A673 (cell line): ENCODE results near the gene POLN. TPM values are rescaled to one million over a fixed set of nuclear protein-coding genes. Genes with fewer than 3 reads are reported as not detected.

Experiments
- BruUV-seq: library from RNA; stranded (reverse); fragments of 400-500 nt; replicated peaks from 2 replicates; lab custom pipeline; 2021; lab: Mats Ljungman, UMichigan
- CTCF ChIA-PET: fragments of 300-600 bp; sonication (Branson Sonifier 250); formaldehyde crosslinking; loops from one replicate; lab custom pipeline; 2022; ENCODE audit warnings: antibody characterized with exemption; lab: Charles Lee
- POLR2A ChIA-PET: fragments of 300-600 bp; sonication (Branson Sonifier 250); formaldehyde crosslinking; loops from one replicate; lab custom pipeline; 2022; ENCODE audit warnings: antibody characterized with exemption; ENCODE audit not compliant: low non-redundant PET; lab: Charles Lee
- DNase-seq: peaks from one replicate; pipeline ENCODE4 v3.0.0-alpha.2; 2015; ENCODE audit warnings: low spot score
- H3K27ac ChIP-seq: fragments of 200-600 bp; sonication (generic); 2 replicates; pipeline ENCODE4 v1.5.1; 2016; ENCODE audit warnings: mixed run types, low read depth, mild to moderate bottlenecking, mixed read lengths, antibody characterized with exemption, low read length; ENCODE audit not compliant: poor library complexity, severe bottlenecking
- H3K27me3 ChIP-seq: fragments of 200-600 bp; sonication (generic); replicated peaks from 2 replicates; pipeline ENCODE4 v1.6.1; 2017; ENCODE audit warnings: mixed run types, low read depth, mild to moderate bottlenecking, mixed read lengths, antibody characterized with exemption, low read length; ENCODE audit not compliant: insufficient read depth, poor library complexity
- H3K36me3 ChIP-seq: fragments of 200-600 bp; sonication (generic); 2 replicates; pipeline ENCODE4 v1.6.1; 2016; ENCODE audit warnings: mixed run types, mild to moderate bottlenecking, mixed read lengths, antibody characterized with exemption, low read length; ENCODE audit not compliant: insufficient read depth, poor library complexity, severe bottlenecking
- H3K4me1 ChIP-seq: fragments of 200-600 bp; sonication (generic); 2 replicates; pipeline ENCODE4 v1.6.1; 2017; ENCODE audit warnings: mixed run types, mild to moderate bottlenecking, mixed read lengths, antibody characterized with exemption, low read length; ENCODE audit not compliant: insufficient read depth, poor library complexity, severe bottlenecking
- H3K4me3 ChIP-seq: fragments of 200-600 bp; sonication (generic); 2 replicates; pipeline ENCODE4 v1.5.1; 2016; ENCODE audit warnings: low read depth, mixed run types, mild to moderate bottlenecking, mixed read lengths, low read length; ENCODE audit not compliant: poor library complexity, severe bottlenecking
- H3K9me3 ChIP-seq: fragments of 200-600 bp; sonication (generic); 2 replicates; pipeline ENCODE4 v1.6.1; 2016; ENCODE audit warnings: mixed run types, low read depth, mild to moderate bottlenecking, mixed read lengths, antibody characterized with exemption, low read length; ENCODE audit not compliant: poor library complexity, severe bottlenecking
- EZH2 ChIP-seq: fragments of 200-600 bp; sonication (generic); IDR thresholded peaks from 2 replicates; pipeline ENCODE4 v1.6.1; 2017; ENCODE audit warnings: borderline replicate concordance, low read depth, mild to moderate bottlenecking, mixed read lengths, antibody characterized with exemption, low read length; ENCODE audit not compliant: poor library complexity, severe bottlenecking
- intact Hi-C: fragments of 100-400 bp; cut with micrococcal nuclease; formaldehyde crosslinking; loops from one replicate; pipeline ENCODE4 v1.10.0; 2022; ENCODE audit not compliant: unreplicated experiment
- total RNA-seq: library from RNA; stranded (reverse); gene quantifications from 2 replicates; pipeline ENCODE4 v1.2.3, GENCODE V29; 2021
- TF ChIP-seq, protein P1 (sequence below): fragments of 300-800, 200-600 bp; sonication (generic); conservative IDR thresholded peaks from 2 replicates; pipeline ENCODE4 v1.5.1; 2017; ENCODE audit warnings: low read depth, mild to moderate bottlenecking, antibody characterized with exemption, low read length, moderate library complexity, mixed read lengths

POLN gene
- total RNA-seq, 1 experiment from 2014 or later = 4.0 TPM

DNA sequence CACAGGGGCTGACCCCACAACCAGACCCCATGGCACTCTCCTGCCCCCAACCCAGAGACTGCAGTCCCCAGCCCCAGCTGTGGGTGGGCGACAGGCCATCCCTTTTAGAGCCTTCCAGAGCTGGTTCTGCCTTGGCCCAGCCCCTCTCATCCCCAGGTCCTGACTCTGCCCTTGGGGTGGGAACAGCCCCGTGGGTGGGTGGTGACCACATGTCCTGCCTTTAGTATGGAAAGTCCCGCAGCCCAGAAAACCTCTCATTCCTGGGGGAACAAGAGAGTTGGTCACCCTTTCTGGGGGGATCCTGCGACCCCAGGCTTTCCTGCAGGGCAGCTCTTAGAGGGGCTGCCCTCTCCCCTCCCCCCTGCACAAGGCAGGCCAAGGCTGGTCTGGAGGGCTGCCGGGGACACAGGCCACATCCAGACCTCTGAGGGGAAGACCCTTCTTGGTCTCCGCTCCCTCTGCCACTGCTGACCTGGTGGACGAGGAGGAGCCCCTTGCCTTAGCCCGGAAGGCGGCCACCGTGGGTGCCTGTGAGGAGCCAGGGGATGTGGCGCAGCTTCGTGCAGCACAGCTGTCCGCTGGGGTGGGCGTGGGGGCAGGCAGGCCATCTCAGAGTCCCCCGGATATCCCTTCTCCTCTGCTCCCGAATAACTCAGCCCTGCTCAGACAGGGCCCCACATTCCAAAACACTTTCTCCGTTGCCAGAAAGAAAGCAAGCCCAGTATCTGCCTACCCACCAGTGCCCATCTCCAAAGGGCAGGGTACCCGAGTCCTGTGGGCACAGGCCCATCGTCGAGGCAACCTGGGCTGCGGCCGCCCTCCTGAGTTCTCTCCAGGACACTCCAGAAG is 26.7 kb upstream of the POLN start:
- DNase-seq = no peak
- H3K36me3 ChIP-seq = no peaks in the 10 kb centered on the region
- H3K27me3 ChIP-seq = no peaks in the 10 kb centered on the region
- no peak for TF ChIP-seq EZH2
- TF ChIP-seq, protein P1, sequence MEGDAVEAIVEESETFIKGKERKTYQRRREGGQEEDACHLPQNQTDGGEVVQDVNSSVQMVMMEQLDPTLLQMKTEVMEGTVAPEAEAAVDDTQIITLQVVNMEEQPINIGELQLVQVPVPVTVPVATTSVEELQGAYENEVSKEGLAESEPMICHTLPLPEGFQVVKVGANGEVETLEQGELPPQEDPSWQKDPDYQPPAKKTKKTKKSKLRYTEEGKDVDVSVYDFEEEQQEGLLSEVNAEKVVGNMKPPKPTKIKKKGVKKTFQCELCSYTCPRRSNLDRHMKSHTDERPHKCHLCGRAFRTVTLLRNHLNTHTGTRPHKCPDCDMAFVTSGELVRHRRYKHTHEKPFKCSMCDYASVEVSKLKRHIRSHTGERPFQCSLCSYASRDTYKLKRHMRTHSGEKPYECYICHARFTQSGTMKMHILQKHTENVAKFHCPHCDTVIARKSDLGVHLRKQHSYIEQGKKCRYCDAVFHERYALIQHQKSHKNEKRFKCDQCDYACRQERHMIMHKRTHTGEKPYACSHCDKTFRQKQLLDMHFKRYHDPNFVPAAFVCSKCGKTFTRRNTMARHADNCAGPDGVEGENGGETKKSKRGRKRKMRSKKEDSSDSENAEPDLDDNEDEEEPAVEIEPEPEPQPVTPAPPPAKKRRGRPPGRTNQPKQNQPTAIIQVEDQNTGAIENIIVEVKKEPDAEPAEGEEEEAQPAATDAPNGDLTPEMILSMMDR = no peak
- no peak overlapping the region for H3K4me3 ChIP-seq
- POLR2A ChIA-PET = no interaction called here
- H3K4me1 ChIP-seq = no peaks in the 10 kb centered on the region
- H3K9me3 ChIP-seq = no peaks in the 10 kb centered on the region
- CTCF ChIA-PET = no interaction called here
- BruUV-seq = no TSS peak
- H3K27ac ChIP-seq = no peak overlapping the region
- intact Hi-C loops = loop anchor here (10.0 kb wide), 1 partner anchor 146 kb away; the partner anchor contains the start of genes CFAP99 and ZFYVE28

GRCh38 chr4:2267841-2268240 is 25.9 kb upstream of the POLN start:
- no TSS peak for BruUV-seq
- CTCF ChIA-PET = no interaction called here
- intact Hi-C loops = loop anchor here (10.0 kb wide), 1 partner anchor 147 kb away; the partner anchor contains the start of genes CFAP99 and ZFYVE28
- no peaks in the 10 kb centered on the region for H3K36me3 ChIP-seq
- no peak overlapping the region for H3K27ac ChIP-seq
- H3K9me3 ChIP-seq = no peaks in the 10 kb centered on the region
- POLR2A ChIA-PET = no interaction called here
- no peak for DNase-seq
- H3K27me3 ChIP-seq = no peaks in the 10 kb centered on the region
- no peaks in the 10 kb centered on the region for H3K4me1 ChIP-seq
- TF ChIP-seq, protein P1 = no peak
- no peak for TF ChIP-seq EZH2
- H3K4me3 ChIP-seq = no peak overlapping the region

DNA sequence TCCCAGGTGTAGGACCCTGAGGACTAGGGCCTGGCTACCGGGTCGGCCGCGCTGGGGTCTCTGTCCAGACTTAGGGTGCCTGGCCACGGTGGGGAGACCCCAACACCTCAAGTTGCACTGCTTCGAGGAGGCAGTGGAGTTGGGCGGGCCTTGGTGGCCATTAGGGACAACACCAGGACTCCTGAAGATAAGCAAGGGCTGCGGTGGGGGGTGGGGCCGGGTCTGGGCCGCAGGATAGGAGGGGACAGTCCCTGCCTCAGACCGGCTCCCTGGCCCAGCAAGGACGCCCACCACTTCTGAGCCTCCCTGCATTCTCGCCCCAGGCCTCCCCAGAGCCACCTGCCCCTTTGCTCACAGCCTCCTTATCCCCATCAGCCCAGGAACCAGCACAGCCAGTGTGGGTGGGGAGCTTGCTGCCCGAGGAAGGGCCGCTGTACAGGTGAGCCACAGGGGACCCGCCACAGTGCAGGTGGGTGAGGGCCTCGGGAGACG is 25.4 kb upstream of the POLN start:
- Histone ChIP-seq H3K4me3 (no peak overlapping the region), H3K9me3 (no peaks in the 10 kb centered on the region), H3K36me3 (no peaks in the 10 kb centered on the region), H3K27me3 (no peaks in the 10 kb centered on the region), H3K4me1 (no peaks in the 10 kb centered on the region), H3K27ac (no peak overlapping the region)
- no TSS peak for BruUV-seq
- CTCF ChIA-PET = no interaction called here
- TF ChIP-seq, protein P1 = no peak
- intact Hi-C loops = loop anchor here (10.0 kb wide), 1 partner anchor 147 kb away; the partner anchor contains the start of genes CFAP99 and ZFYVE28
- POLR2A ChIA-PET = no interaction called here
- DNase-seq = no peak
